HG03060 (cell line): ENCODE results near the gene PEX7.
"Not testable (repeated sequence)": the region's sequence is repeated elsewhere in the genome, so short reads cannot be mapped to it uniquely, and the experiment has no call there.

Source experiments
- ATAC-seq: cut with Tn5 transposase; IDR thresholded peaks from one replicate; pipeline ENCODE4 v1.9.1; 2021; ENCODE audit warnings: low read depth, moderate number of reproducible peaks; ENCODE audit not compliant: unreplicated experiment

The PEX7 gene

DNA sequence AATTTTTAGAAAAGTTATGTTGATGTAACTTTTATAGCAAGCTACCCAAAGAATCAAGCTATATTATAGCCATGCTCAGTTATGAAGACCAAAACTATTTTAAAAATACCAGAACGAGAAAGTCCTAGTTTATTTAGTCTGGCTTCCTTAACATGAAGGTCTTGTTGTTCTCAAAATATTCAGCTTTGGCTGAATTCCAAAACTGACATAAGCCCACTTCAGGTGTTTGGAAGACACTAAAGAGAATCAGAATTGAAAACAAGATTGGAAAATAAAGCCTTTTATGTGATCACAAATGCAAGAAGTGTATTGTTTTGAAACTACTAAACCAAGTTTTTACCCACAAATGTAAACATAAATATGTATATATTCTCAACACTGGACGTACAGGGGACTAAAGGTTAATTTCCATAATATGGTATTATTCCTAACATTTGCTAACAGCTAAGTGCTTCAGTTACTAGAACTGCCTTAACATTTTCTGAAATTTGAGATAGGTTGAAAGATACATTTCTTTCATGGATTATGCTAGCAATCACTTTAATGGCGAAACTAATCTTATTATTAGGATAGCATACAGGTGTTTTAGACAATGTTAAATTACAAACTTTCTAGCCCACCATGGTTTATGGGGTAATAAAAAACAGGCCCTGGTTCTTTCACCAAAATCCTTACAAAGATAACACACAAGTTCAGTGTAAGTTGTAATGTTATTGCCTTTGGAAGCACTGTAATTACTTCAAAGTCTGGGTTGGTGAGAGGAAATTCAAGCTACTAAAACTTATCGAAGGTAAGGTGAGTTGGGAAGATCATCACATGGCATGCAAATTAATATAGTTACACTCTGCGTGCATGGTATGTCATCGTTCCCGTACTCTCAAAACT lies 31.7 kb upstream of the PEX7 start:
- no peak for ATAC-seq

DNA sequence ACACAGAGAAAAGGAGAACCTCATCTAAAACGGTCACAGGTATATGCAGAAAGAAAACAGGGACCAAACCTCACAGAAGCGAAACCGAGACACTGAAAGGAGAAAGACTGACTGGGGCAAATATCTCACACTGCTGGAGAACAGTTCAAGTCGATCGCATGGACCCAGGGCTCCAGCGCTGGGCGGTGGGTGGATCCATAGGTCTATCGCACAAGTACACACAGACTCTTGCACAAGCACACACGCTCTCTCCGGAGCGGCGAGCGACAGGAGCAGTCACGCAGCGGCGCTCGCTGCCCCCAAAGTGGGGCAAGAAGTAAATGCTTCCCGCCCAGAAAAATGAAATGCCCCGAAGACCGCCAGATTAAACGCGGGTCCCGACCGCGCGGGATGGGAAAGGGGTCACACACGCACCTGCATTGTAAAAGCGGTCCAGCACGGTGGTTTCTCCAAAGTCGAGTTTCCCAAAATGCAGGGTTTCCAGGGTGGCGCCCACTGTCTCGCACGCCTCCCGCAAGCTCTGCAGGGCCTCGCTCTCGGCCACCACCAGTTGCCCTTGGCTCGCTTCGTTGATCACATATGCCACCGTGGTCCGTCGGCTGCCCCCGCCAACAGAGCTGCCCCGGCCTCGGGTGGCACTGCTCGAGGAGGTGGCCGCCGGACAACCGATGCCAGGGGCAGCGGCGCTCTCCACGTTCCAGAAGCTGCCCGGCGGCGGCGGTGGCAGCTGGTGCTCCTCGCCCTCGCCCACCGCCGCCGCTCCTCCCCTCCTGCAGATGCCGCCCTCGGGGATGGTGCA lies 30.9 kb upstream of the PEX7 start:
- ATAC-seq: peak; percentile 47

DNA sequence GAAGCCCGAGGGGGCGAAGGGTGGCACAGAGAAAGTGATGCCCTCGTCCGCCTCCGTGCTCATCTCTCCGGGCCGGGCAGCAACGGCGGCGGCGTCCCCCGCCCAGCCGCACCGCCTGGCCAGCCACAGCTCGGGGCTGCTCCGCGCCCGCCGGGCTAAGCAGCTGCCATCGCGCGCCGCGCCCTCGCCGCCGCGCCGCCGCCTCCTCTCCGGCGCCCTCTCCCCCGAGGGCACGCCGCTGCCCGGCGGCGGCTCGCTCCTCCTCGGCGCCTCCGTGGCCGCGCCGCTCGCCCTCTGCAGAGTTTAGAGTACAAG lies 30.3 kb upstream of the PEX7 start:
- no peak for ATAC-seq

DNA sequence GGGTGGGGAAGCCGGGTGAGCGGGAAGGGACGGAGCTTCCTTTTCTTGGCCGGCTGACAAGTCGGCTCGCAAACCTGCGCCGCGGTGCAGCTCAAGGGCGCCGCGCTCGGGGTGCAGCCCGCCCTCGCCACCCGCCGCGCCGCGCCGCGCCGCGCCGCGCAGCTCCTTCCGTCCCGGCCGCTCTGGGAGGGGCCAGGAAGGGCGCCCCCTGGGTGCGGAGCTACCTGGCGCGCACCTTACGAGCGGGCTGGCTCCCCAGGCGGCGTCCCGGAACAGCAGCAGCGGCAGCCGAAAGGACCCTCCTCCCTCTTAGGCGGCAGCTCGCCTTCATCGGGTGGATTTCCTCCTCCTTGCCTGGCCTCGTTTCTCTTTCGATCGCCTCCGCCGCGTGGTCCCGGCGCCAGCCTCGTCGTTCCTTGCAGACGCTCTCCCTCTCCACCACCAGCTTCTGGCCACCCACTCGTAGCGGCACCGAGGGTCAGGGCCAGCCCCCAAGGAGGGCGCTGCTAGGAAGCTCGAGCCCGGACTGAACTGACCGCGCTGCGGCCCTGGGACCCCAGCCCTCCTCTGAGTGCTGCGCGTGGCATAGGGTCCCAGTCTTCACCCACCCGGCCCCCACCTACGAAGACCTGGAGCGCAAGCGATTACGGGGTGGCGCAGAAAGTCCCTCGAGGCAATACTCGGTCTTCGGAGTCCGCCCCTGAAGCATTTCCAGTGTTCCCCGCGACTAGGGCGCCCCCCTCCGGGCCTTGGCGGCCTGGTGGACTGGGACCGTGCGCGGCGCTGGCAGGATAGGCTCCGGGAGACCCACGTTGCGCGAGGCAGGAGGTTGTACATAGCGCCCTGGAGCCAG lies 29.8 kb upstream of the PEX7 start, which contains the start of gene MAP3K5:
TSS of gene MAP3K5 (minus strand) at position 68 of the 853 bp plus-strand sequence. CDS start 320 bp downstream, outside the sequence.
- ATAC-seq: peak; percentile 34

DNA sequence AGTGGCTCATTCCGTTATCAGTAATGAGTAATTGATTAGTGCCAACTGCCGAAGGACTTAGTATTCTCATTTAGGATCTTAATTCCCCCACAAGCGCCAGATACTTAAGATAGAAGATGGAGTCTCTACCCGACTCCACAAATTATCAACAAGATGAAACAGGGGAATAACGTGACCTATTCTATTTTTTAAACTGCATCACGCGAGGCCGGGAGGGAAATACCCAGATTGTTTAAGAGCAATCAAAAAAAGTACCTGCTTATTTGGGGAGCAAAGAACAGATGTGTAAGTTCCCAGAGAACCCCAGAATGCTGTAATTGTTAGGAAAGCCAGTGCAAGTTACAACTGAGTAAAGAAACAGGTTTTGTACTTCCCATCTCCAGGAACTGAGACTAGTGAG lies 29.0 kb upstream of the PEX7 start:
- ATAC-seq: peak; percentile 0

DNA sequence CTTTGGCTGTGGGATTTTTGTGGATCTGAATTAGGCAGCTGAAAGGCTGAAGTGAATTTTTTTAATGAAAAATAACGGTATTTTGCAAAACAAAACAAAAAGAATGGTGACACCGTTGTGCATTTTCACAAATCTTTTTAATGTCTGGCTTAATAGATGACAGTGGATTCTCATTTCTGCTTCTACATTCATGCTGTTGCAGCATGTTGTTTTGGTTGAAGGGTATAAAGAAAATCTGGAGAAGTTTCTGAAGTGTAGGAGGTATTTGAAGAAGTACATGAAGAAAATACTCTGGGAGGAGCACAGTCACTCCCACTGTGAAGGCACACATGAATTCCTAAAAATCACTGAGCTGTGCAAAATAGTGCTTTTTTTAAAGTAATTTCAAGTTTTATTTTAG lies 27.0 kb upstream of the PEX7 start:
- ATAC-seq: no peak

DNA sequence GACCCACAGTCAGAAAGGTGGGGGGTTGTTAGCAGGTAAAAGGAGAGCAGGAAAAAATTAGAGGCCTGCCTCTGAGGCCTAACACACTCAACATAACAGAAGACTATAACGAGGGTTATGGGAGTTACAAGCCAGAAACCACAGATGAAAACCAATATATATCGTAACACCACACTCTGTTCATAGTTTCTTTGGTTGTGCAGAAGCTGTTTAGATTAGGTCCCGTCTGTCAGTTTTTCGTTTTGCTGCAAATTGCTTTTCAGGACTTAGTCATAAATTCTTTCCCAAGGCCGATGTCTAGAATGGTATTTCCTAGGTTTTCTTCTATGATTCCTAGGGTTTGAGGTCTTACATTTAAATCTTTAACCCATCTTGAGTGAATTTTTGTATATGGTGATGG lies 26.4 kb upstream of the PEX7 start:
- ATAC-seq: no peak

DNA sequence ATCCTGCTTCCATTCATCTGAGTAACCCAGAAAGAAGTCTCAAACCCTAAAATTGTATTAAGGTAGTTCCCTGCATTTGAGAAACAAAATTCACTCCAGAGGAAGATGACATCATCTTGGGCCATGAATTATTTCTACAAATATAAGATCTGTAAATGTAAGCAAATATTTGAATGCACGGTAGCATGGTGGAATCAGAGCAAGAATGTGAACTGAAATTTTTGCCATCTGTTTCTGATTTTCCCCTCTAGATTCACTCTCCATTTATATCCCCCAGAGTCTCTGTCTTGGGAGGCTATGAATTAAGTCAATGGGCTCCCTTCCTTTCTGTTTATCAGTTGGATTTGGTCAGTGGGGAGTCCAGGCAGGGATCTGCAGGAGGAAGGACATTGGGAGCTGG lies 24.3 kb upstream of the PEX7 start:
- ATAC-seq: no peak

DNA sequence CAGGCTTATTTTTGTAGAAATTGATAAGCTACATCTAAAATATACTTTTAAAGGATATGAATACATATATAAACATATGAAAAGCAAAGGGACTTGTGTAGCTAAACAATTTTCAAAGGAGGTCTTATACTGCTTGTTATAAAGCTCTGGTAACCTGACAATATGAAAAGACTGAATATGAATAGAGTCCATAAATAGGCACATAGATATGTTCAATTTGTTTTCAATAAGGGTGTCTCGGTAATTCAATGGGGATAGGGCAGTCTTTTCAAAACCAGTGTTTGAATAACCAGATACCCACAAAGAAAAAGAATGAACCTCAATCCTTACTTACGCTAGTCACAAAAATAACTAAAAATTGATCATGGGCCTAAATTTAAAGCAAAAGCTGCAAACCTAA lies 20.8 kb upstream of the PEX7 start:
- no peak for ATAC-seq

DNA sequence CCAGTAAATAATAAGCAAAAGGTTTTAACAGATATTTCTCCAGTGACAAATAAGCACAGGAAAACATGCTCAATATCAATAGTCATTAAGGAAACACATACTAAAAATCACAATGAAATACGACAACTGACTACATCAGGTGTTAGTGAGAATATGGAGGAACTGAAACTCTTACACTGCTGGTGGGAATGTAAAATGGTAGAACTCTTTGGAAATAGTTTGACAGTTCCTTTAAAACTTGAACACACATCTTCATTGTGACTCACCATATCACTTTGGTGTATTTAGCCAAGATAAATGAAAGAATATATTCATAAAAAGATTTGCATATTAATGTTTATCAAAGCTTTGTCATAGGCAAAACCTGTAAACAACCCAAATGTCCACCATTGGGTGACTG lies 18.8 kb upstream of the PEX7 start:
- no peak for ATAC-seq

DNA sequence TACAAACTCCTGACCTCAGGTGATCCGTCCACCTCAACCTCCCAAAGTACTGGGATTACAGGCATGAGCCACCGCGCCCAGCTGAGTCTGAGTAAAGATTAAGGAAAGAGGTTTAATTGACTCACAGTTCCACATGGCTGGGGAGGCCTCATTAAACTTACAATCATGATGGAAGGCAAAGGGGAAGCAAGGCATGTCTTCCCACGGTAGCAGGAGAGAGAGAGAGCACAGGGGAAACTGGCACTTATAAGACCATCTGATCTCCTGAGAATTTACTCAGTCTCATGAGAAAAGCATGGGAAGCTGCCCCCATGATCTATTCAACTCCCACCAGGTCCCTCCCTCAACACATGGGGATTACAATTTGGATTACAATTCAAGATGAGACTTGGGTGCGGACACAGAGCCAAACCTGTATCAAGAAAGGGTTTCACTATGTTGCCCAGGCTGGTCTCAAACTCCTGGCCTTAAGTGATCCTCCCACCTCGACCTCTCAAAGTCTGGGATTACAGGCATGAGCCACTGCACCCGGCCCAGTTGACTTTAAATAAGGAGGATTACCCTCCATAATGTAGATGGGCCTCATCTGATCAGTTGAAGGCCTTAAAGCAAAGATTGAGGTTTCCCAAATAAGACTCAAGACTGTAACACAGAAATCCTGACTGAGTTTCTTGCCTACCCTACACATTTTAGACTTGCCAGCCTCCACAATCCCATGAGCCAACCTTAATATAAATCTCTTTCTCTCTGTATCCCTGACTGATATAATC lies 13.1 kb upstream of the PEX7 start:
- no peak for ATAC-seq

DNA sequence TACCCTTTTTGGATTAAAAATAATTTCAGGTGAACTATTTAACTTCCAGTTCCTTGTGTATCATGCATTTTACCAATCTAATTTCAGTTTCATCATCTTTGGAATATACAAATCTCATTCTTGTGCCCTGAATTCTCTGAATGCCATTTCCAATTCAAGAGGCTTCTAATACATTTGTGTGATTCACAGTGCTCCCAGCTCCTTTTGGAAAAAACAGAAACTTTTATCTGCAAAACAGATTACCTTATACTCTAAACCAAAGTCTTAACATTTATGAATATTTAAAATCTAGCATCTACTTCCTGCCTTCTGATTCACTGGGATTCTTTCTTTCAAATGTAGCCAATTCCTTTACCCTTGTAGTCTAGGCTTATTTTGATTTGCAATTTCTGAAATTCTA lies 11.1 kb upstream of the PEX7 start:
- no peak for ATAC-seq

DNA sequence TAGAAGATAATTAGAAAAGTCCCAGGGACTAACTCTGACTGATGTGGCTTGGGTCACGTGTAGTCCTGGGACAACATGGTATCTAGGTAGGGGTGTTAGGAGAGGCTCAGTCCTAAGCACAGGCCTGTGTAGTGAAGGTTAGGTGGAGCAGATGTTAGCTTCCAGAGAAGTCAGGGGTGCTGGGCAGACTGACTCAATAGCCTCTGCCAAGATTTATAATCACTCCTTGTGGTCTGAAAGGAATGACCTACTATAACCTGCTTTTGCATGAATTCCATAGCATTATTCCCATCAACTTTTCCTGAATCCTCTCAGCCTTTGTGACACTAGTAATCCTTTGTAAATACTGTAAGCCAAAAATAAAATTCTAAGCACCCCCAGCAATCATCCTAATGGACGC lies 10.2 kb upstream of the PEX7 start:
- no peak for ATAC-seq

DNA sequence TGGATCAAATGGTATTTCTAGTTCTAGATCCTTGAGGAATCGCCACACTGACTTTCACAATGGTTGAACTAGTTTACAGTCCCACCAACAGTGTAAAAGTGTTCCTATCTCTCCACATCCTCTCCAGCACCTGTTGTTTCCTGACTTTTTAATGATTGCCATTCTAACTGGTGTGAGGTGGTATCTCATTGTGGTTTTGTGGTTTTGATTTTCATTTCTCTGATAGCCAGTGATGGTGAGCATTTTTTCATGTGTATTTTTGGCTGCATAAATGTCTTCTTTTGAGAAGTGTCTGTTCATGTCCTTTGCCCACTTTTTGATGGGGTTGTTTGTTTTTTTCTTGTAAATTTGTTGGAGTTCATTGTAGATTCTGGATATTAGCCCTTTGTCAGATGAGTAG lies 6.8 kb upstream of the PEX7 start:
- not testable (repeated sequence) for ATAC-seq

DNA sequence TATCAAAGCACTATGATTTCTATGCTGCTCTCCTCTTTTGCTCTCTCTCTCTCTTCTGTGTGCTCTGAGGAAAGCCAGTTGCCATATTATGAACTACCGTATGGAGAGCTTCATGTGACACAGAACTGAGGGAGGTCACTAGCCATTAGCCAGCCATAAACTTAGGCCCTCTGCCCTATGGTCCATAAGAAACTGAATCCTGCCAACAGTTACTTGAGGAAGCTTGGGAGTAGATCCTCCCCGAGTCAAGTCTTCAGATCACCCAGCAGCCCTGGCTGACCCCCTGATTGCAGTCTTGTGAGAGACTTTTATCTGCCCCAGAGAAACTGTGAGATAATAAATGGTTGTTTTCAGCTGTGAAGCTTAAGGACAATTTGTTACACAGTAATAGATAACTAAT lies 5.7 kb upstream of the PEX7 start:
- no peak for ATAC-seq

DNA sequence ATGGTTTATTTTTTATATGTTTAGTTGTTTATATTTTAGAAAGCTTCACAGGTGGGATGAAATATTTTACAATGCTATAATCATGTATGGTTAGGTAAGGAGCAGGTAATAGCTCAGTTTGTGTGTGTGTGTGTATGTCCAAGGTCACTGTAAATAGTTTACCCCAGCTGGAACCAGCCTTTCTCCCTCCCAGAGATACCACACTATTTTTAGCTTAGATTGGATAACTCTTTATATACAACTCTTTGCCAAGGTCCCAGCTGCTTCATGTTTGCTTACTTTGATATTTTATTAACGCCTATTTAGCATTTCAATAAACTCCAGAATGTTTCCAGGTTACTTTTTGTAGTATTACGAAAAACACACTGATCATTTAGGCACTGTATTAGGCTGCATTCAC lies 1.8 kb upstream of the PEX7 start:
- ATAC-seq: no peak

DNA sequence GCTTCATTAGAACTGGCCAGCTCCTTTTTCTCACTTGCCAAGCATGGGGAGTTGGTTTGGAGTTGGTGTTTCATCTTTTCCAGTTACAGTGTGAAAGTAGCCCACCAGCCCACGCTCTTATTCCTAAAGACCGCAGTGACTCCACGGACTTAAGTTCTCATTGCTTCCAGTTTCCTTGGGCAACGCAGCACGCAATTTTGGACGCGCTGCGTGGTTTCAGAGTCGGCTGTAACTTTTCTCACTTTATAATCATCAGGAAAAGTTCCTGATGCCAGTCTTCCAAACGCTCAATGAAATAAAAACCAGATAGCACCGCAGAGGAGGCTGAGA lies 381 bp upstream of the PEX7 start:
- ATAC-seq: no peak

DNA sequence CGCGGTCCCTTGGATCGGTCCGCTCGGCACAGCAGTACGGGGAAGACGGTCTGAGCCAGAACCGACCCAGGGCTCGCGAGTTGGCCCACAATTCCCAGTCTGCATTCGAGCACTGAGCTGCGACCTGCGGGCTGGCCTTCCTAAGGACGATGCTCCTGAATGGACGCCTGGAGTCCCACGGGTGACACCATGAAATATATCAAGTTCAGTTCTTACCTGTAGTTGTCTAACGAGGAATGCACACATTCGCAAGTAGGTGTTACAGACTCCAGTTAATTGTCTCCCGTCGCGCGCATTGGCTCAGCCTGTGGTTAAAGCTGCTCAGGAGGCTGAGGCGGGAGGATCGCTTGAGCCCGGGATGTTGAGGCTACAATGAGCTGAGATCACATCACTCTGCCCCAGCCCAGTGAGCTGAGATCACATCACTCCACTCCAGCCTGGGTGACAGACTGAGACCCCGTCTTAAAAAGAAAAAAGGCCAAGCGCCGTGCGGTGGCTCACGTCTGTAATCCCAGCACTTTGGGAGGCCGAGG lies 802 bp downstream of the PEX7 start:
- no peak for ATAC-seq

DNA sequence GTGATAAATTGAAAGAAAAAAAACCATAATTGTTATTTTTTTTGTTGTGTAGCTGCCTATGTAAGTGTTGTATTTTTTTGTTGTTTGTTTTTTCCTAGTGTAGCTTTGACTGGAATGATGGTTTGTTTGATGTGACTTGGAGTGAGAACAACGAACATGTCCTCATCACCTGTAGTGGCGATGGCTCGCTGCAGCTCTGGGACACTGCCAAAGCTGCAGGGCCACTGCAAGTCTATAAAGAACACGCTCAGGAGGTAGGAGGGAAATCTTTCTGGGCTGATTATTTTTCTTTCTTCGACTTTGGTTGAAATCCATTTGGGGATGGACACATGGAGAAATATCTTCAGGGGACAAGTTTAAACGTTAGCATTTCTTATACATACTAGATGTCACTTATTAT lies 3.8 kb downstream of the PEX7 start:
- no peak for ATAC-seq

DNA sequence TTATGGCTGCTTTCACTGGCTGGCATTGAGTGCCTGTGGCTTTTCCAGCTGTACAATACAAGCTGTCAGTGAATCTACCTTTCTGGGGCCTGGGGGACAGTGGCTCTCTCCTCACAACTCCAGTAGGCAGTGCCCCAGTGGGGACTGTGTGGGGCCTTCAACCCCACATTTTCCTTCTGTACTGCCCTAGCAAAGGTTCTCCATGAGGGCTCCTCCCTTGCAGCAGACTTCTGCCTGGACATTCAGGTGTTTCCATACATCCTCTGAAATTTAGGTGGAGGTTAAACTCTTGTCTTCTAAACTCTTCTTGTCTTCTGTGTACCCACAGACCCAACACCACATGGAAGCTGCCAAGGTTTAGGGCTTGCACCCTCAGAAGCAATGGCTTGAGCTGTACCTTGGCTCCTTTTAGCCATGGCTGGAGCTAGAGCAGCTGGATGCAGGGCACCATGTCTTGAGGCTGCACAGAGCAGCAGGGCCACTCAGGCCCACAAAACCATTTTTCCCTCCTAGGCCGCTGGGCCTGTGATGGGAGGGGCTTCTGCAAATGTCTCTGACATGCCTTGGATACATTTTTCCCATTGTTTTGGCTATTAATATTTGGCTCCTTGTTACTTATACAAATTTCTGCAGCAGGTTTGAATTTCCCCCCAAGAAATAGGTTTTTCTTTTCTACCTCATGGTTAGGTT lies 9.6 kb downstream of the PEX7 start:
- no peak for ATAC-seq
